WTC11 (cell line): Measurements from ENCODE around the gene ZNF652. TPM values are rescaled to one million over a fixed set of nuclear protein-coding genes. Genes with fewer than 3 reads are reported as not detected.

Source experiments
- ATAC-seq: fragments of 200-7000 bp; cut with Tn5 transposase; 2 replicates; pipeline ENCODE4 v1.10.0; 2021; ENCODE audit warnings: mild to moderate bottlenecking, moderate library complexity
- CTCF ChIA-PET: fragments of 300-600 bp; sonication (Branson Sonifier 250); formaldehyde crosslinking; loops from one replicate; lab custom pipeline; 2021; ENCODE audit warnings: antibody characterized with exemption; lab: Charles Lee
- POLR2A ChIA-PET: fragments of 350-600 bp; sonication (Branson Sonifier 250); formaldehyde crosslinking; loops from one replicate; lab custom pipeline; 2021; ENCODE audit warnings: antibody characterized with exemption; lab: Charles Lee
- DNase-seq: peaks from one replicate; pipeline ENCODE4 v3.0.0; 2021; ENCODE audit warnings: low spot score
- H3K27ac Mint-ChIP-seq: 2 replicates; pipeline ENCODE4 v1.8.0; 2021; ENCODE audit warnings: mixed read lengths
- H3K27me3 Mint-ChIP-seq: 2 replicates; pipeline ENCODE4 v1.8.0; 2021; ENCODE audit warnings: low read depth, mild to moderate bottlenecking, moderate library complexity, mixed read lengths
- H3K36me3 Mint-ChIP-seq: 2 replicates; pipeline ENCODE4 v1.8.0; 2021; ENCODE audit warnings: mixed read lengths
- H3K4me1 Mint-ChIP-seq: 2 replicates; pipeline ENCODE4 v1.8.0; 2022; ENCODE audit warnings: mixed read lengths
- H3K4me3 Mint-ChIP-seq: 2 replicates; pipeline ENCODE4 v1.8.0; 2021; ENCODE audit warnings: mild to moderate bottlenecking, moderate library complexity, mixed read lengths
- H3K9me3 Mint-ChIP-seq: 2 replicates; pipeline ENCODE4 v1.8.0; 2021; ENCODE audit warnings: mixed read lengths
- ATF1 ChIP-seq: sonication (generic); formaldehyde crosslinking; IDR thresholded peaks from 2 replicates; pipeline ENCODE4 v1.8.1; 2023; ENCODE audit warnings: mild to moderate bottlenecking, moderate library complexity, missing genetic modification reagents
- CBFB ChIP-seq: sonication (generic); formaldehyde crosslinking; IDR thresholded peaks from 2 replicates; pipeline ENCODE4 v1.8.1; 2022; ENCODE audit warnings: mild to moderate bottlenecking, low read depth, missing genetic modification reagents
- FOXJ3 ChIP-seq: sonication (generic); formaldehyde crosslinking; IDR thresholded peaks from 2 replicates; pipeline ENCODE4 v1.9.0; 2021; ENCODE audit warnings: missing genetic modification reagents, mild to moderate bottlenecking, borderline replicate concordance
- FOXP1 ChIP-seq: sonication (generic); formaldehyde crosslinking; IDR thresholded peaks from 2 replicates; pipeline ENCODE4 v1.8.0; 2022; ENCODE audit warnings: missing genetic modification reagents, mild to moderate bottlenecking, moderate library complexity, borderline replicate concordance
- JUN ChIP-seq: sonication (generic); formaldehyde crosslinking; IDR thresholded peaks from 2 replicates; pipeline ENCODE4 v1.8.0; 2023; ENCODE audit warnings: mild to moderate bottlenecking, missing genetic modification reagents
- NFYB ChIP-seq: sonication (generic); formaldehyde crosslinking; conservative IDR thresholded peaks from 2 replicates; pipeline ENCODE4 v1.8.0; 2022; ENCODE audit warnings: low read depth, missing genetic modification reagents
- SOX15 ChIP-seq: fragments of 250-450 bp; sonication (Bioruptor Pico); IDR thresholded peaks from 2 replicates; pipeline ENCODE4 v1.9.0; 2021; ENCODE audit warnings: mild to moderate bottlenecking
- SP1 ChIP-seq: sonication (generic); formaldehyde crosslinking; conservative IDR thresholded peaks from 2 replicates; pipeline ENCODE4 v1.8.1; 2022; ENCODE audit warnings: missing genetic modification reagents
- TP53 ChIP-seq: sonication (generic); formaldehyde crosslinking; IDR thresholded peaks from 2 replicates; pipeline ENCODE4 v1.8.1; 2023; ENCODE audit warnings: mild to moderate bottlenecking, missing genetic modification reagents
- ZNF263 ChIP-seq: sonication (generic); formaldehyde crosslinking; IDR thresholded peaks from 2 replicates; pipeline ENCODE4 v1.8.1; 2022; ENCODE audit warnings: low read depth, mild to moderate bottlenecking, moderate library complexity, missing genetic modification reagents
- ZNF317 ChIP-seq: sonication (generic); formaldehyde crosslinking; IDR thresholded peaks from 2 replicates; pipeline ENCODE4 v1.8.1; 2023; ENCODE audit warnings: low read depth, mild to moderate bottlenecking, moderate library complexity, missing genetic modification reagents, borderline replicate concordance
- total RNA-seq: library from RNA; stranded (reverse); gene quantifications from 3 replicates; pipeline ENCODE4 v1.2.3, GENCODE V29; 2021
- TF ChIP-seq, protein P1 (sequence below): sonication (generic); formaldehyde crosslinking; IDR thresholded peaks from 2 replicates; pipeline ENCODE4 v1.8.1; 2022; ENCODE audit warnings: mild to moderate bottlenecking, moderate library complexity, missing genetic modification reagents
- TF ChIP-seq, protein P2 (sequence below): sonication (generic); formaldehyde crosslinking; IDR thresholded peaks from 2 replicates; pipeline ENCODE4 v1.8.1; 2023; ENCODE audit warnings: mild to moderate bottlenecking, missing genetic modification reagents
- TF ChIP-seq, protein P3 (sequence below): sonication (generic); formaldehyde crosslinking; IDR thresholded peaks from 2 replicates; pipeline ENCODE4 v1.8.1; 2022; ENCODE audit warnings: mild to moderate bottlenecking, missing genetic modification reagents, moderate library complexity, borderline replicate concordance
- TF ChIP-seq, protein P4 (sequence below): sonication (generic); formaldehyde crosslinking; conservative IDR thresholded peaks from 2 replicates; pipeline ENCODE4 v1.8.1; 2023; ENCODE audit warnings: mild to moderate bottlenecking, low read depth, missing genetic modification reagents, moderate library complexity
- TF ChIP-seq, protein P5 (sequence below): sonication (generic); formaldehyde crosslinking; IDR thresholded peaks from 2 replicates; pipeline ENCODE4 v1.8.0; 2022; ENCODE audit warnings: mild to moderate bottlenecking, missing genetic modification reagents
- TF ChIP-seq, protein P6 (sequence below): fragments of 250-450 bp; sonication (Bioruptor Pico); IDR thresholded peaks from 2 replicates; pipeline ENCODE4 v1.8.0; 2021; ENCODE audit warnings: mild to moderate bottlenecking
- TF ChIP-seq, protein P7 (sequence below): sonication (generic); formaldehyde crosslinking; IDR thresholded peaks from 2 replicates; pipeline ENCODE4 v1.8.0; 2022; ENCODE audit warnings: mild to moderate bottlenecking, missing genetic modification reagents
- TF ChIP-seq, protein P8 (sequence below): sonication (generic); formaldehyde crosslinking; IDR thresholded peaks from 2 replicates; pipeline ENCODE4 v1.8.0; 2023; ENCODE audit warnings: mild to moderate bottlenecking, missing genetic modification reagents

ZNF652 gene
- total RNA-seq, 1 experiment from 2014 or later, result 40.8 TPM

DNA sequence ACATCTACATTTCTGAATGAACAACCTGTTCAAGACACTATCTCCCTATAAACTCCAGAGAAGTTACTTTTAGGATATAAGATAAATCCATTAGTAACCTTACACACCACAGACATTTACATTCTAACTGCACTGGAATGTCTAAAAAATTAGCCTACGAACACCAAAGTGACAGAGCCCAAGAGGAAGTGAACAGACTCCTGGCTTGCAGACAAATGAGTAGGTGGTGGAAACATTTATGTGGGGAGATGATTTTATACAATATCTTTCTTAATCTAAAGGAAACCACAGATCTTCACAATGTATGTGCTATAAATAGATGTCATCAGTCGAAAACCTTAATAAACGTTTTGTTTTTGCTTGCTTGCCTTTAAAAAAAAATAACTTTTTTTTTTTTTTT lies 18.8 kb downstream of the ZNF652 start:
- ATAC-seq (no peak), DNase-seq (no peak)
- Mint-ChIP-seq H3K4me3 (no peak overlapping the region), H3K4me1 (peaks cover 17% of the 10 kb centered on the region), H3K36me3 (no peaks in the 10 kb centered on the region), H3K9me3 (no peaks in the 10 kb centered on the region), H3K27ac (no peak overlapping the region), H3K27me3 (no peaks in the 10 kb centered on the region)
- ChIA-PET CTCF (interaction anchor here (1.2 kb wide), 1 partner anchor 28 kb away, joined by 3 read pairs; no protein-coding TSS in a partner anchor), POLR2A (no interaction called here)
- TF ChIP-seq SOX15 (no peak), JUN (CRISPR knock-in tag) (no peak), NFYB (CRISPR knock-in tag) (no peak), ZNF263 (CRISPR knock-in tag) (no peak), ZNF317 (no peak), FOXP1 (CRISPR knock-in tag) (no peak), TP53 (CRISPR knock-in tag) (no peak), CBFB (no peak)
- TF ChIP-seq, protein P1, sequence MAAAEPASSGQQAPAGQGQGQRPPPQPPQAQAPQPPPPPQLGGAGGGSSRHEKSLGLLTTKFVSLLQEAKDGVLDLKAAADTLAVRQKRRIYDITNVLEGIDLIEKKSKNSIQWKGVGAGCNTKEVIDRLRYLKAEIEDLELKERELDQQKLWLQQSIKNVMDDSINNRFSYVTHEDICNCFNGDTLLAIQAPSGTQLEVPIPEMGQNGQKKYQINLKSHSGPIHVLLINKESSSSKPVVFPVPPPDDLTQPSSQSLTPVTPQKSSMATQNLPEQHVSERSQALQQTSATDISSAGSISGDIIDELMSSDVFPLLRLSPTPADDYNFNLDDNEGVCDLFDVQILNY (CRISPR knock-in tag), result no peak
- TF ChIP-seq, protein P2, sequence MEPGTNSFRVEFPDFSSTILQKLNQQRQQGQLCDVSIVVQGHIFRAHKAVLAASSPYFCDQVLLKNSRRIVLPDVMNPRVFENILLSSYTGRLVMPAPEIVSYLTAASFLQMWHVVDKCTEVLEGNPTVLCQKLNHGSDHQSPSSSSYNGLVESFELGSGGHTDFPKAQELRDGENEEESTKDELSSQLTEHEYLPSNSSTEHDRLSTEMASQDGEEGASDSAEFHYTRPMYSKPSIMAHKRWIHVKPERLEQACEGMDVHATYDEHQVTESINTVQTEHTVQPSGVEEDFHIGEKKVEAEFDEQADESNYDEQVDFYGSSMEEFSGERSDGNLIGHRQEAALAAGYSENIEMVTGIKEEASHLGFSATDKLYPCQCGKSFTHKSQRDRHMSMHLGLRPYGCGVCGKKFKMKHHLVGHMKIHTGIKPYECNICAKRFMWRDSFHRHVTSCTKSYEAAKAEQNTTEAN (CRISPR knock-in tag), result no peak
- TF ChIP-seq, protein P3, sequence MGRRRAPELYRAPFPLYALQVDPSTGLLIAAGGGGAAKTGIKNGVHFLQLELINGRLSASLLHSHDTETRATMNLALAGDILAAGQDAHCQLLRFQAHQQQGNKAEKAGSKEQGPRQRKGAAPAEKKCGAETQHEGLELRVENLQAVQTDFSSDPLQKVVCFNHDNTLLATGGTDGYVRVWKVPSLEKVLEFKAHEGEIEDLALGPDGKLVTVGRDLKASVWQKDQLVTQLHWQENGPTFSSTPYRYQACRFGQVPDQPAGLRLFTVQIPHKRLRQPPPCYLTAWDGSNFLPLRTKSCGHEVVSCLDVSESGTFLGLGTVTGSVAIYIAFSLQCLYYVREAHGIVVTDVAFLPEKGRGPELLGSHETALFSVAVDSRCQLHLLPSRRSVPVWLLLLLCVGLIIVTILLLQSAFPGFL (CRISPR knock-in tag), result no peak
- TF ChIP-seq, protein P4, sequence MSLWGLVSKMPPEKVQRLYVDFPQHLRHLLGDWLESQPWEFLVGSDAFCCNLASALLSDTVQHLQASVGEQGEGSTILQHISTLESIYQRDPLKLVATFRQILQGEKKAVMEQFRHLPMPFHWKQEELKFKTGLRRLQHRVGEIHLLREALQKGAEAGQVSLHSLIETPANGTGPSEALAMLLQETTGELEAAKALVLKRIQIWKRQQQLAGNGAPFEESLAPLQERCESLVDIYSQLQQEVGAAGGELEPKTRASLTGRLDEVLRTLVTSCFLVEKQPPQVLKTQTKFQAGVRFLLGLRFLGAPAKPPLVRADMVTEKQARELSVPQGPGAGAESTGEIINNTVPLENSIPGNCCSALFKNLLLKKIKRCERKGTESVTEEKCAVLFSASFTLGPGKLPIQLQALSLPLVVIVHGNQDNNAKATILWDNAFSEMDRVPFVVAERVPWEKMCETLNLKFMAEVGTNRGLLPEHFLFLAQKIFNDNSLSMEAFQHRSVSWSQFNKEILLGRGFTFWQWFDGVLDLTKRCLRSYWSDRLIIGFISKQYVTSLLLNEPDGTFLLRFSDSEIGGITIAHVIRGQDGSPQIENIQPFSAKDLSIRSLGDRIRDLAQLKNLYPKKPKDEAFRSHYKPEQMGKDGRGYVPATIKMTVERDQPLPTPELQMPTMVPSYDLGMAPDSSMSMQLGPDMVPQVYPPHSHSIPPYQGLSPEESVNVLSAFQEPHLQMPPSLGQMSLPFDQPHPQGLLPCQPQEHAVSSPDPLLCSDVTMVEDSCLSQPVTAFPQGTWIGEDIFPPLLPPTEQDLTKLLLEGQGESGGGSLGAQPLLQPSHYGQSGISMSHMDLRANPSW (CRISPR knock-in tag), result no peak
- TF ChIP-seq, protein P5, sequence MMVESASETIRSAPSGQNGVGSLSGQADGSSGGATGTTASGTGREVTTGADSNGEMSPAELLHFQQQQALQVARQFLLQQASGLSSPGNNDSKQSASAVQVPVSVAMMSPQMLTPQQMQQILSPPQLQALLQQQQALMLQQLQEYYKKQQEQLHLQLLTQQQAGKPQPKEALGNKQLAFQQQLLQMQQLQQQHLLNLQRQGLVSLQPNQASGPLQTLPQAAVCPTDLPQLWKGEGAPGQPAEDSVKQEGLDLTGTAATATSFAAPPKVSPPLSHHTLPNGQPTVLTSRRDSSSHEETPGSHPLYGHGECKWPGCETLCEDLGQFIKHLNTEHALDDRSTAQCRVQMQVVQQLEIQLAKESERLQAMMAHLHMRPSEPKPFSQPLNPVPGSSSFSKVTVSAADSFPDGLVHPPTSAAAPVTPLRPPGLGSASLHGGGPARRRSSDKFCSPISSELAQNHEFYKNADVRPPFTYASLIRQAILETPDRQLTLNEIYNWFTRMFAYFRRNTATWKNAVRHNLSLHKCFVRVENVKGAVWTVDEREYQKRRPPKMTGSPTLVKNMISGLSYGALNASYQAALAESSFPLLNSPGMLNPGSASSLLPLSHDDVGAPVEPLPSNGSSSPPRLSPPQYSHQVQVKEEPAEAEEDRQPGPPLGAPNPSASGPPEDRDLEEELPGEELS (CRISPR knock-in tag), result no peak
- TF ChIP-seq, protein P6, sequence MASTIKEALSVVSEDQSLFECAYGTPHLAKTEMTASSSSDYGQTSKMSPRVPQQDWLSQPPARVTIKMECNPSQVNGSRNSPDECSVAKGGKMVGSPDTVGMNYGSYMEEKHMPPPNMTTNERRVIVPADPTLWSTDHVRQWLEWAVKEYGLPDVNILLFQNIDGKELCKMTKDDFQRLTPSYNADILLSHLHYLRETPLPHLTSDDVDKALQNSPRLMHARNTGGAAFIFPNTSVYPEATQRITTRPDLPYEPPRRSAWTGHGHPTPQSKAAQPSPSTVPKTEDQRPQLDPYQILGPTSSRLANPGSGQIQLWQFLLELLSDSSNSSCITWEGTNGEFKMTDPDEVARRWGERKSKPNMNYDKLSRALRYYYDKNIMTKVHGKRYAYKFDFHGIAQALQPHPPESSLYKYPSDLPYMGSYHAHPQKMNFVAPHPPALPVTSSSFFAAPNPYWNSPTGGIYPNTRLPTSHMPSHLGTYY (CRISPR knock-in tag), result no peak

DNA sequence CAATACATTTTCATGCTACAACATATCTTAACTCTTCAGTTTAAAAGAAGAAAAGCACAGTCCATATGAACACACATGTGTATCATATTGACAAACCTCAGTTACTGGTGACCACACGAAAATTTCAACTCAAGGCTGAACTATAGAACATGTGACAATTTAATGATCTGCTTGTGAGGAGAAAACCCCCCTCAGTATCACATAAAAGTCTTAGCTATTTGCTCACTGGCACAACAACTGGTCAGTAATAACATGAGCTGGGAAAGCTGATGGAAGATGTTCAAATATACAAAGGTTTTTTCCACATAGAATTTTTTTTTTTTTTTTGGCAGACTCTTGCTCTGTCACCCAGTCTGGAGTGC lies 19.5 kb downstream of the ZNF652 start:
- H3K36me3 Mint-ChIP-seq, result no peaks in the 10 kb centered on the region
- TF ChIP-seq SP1 (CRISPR knock-in tag) (no peak), FOXJ3 (CRISPR knock-in tag) (no peak), ATF1 (CRISPR knock-in tag) (no peak), JUN (CRISPR knock-in tag) (no peak)
- TF ChIP-seq, protein P7, sequence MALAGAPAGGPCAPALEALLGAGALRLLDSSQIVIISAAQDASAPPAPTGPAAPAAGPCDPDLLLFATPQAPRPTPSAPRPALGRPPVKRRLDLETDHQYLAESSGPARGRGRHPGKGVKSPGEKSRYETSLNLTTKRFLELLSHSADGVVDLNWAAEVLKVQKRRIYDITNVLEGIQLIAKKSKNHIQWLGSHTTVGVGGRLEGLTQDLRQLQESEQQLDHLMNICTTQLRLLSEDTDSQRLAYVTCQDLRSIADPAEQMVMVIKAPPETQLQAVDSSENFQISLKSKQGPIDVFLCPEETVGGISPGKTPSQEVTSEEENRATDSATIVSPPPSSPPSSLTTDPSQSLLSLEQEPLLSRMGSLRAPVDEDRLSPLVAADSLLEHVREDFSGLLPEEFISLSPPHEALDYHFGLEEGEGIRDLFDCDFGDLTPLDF (CRISPR knock-in tag), result no peak
- TF ChIP-seq, protein P8, sequence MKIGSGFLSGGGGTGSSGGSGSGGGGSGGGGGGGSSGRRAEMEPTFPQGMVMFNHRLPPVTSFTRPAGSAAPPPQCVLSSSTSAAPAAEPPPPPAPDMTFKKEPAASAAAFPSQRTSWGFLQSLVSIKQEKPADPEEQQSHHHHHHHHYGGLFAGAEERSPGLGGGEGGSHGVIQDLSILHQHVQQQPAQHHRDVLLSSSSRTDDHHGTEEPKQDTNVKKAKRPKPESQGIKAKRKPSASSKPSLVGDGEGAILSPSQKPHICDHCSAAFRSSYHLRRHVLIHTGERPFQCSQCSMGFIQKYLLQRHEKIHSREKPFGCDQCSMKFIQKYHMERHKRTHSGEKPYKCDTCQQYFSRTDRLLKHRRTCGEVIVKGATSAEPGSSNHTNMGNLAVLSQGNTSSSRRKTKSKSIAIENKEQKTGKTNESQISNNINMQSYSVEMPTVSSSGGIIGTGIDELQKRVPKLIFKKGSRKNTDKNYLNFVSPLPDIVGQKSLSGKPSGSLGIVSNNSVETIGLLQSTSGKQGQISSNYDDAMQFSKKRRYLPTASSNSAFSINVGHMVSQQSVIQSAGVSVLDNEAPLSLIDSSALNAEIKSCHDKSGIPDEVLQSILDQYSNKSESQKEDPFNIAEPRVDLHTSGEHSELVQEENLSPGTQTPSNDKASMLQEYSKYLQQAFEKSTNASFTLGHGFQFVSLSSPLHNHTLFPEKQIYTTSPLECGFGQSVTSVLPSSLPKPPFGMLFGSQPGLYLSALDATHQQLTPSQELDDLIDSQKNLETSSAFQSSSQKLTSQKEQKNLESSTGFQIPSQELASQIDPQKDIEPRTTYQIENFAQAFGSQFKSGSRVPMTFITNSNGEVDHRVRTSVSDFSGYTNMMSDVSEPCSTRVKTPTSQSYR (CRISPR knock-in tag), result no peak
- H3K4me3 Mint-ChIP-seq, result no peak overlapping the region
- ChIA-PET CTCF (interaction anchor here (0.6 to 1.2 kb wide), 4 partner anchors 27 to 215 kb away, joined by 3 to 6 read pairs (median 3); no protein-coding TSS in a partner anchor), POLR2A (no interaction called here)
- H3K9me3 Mint-ChIP-seq, result no peaks in the 10 kb centered on the region
- peaks cover 19% of the 10 kb centered on the region for H3K4me1 Mint-ChIP-seq
- no peak overlapping the region; the same call in 1 of the 2 replicates for H3K27ac Mint-ChIP-seq
- no peak for DNase-seq
- no peak for ATAC-seq
- no peaks in the 10 kb centered on the region for H3K27me3 Mint-ChIP-seq
